Stimulated activated CD8-positive, alpha-beta memory T cell treated with anti-CD3 and anti-CD28 coated beads, Interleukin-2, amount 100 ng/mL, for 1 hour (primary cell): ENCODE data around the gene SLC22A23.

Experiments
- DNase-seq, 2 donors: peaks; one replicate each; pipeline ENCODE4 v3.0.0-alpha.2; 2020; ENCODE audit warnings: low read depth in 2 of 2

SLC22A23 gene

DNA sequence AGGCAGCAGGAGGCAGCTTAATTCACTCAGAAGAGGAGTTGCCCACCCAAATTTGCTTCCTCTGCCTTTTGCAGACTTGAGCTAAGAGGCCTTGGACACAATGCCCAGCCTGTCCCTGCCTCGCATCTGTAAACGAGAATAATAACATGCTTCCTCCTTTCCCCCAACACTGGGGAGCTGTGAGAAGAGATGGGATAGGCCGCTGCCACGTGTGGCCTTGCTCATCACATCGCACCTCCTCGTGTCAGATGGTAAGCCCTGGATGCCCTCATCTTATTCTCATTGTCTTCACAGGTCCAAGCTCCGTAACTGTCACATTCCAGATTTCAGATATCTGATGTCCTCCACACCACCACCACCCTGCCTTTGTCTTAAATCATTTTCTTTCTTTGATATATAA lies 216.3 kb downstream of the SLC22A23 start:
- DNase-seq = no peak

DNA sequence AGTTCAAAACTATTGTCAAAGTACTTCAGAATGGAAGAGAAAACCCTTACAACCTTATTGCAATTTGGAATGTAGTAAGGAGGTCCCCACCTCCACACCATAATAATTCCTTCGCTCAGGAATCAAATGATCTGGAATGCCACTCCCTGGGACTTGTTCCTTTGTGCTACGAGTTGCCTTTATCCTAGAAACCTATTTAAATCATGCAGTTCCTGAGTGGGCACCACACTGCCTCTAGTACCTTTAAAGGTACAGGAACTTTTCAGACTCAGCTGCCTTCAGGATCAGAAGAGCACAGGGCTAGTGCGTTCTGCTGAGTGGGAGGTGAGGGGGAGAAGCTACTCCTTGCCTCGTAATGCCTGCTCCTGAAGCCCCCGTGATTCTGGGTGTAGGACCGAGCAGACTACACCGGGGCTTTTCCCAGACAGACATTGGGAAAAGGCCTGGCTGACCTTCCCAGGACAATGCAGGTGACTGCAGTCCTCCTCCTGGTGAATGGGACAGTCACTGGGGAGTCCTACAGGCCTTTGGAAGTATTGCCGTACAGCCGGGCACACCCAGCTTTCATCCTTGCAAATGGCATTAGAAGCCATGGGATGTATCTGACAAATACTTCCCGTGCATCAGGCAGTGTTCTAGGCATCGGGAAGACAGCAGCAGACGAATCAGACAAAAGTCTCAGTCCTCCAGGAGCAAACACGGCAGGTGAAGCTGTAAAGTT lies 217.6 kb downstream of the SLC22A23 start:
- DNase-seq = no peak

DNA sequence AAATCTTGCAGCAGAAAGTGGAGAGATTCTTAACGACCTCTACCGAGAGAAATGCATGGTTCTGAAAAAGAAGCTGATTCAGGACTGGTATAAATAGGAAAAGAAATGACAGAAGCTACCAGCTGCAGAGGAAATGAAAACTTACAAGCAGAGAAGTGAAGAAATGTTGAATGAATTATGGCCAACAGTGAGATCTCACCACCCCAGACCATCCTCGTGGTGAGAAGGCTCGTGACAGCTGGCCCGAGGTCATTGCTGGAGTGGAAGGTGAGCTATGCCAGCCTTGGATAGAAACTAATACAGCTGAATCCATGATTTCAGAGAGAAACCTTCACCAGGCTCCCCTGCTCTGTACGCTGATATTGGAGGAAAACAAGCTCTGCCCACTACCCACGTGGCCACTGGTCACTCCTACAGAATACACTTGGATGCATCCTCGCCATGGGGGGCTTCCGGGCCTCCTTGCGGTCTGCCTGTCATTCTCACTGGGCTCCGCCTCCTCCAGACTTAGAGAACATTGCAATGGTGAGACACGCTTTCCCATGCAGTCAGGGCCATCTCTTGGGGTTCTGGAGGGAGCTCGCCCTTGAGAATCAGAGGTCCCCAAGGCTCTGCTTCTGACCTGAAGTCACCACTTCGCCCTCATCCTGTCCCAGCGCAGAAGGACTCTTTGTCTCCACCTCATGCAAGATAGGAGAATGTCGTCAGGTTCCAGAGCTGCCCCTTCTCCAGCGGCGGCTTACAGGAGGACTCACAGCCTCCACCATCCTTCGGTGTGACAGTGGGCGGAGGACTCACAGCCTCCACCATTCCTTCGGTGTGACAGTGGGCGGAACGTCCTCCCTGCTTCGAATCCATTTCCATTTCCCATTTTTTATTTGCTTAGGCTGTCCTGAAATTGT lies 218.8 kb downstream of the SLC22A23 start:
- DNase-seq = no peak

DNA sequence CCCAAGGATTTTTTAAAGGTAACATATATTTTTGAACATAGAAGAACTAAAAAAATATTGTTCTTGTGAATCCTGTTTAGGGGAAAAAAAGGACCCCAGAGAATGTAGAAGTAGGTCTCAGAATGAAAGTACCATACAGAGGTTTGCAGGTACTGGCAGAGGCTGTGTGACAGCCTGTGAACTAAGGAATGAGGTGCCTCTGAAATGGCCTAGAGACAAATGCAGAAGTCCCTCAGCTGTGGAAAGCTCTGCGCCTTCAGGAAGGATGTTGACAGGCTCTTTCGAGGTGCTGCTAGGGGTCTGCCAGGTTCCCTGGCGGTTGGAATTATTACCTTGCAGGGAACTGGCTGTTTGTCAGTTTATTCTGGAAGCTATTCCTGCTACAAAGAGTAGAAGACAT lies 220.8 kb downstream of the SLC22A23 start:
- no peak for DNase-seq

DNA sequence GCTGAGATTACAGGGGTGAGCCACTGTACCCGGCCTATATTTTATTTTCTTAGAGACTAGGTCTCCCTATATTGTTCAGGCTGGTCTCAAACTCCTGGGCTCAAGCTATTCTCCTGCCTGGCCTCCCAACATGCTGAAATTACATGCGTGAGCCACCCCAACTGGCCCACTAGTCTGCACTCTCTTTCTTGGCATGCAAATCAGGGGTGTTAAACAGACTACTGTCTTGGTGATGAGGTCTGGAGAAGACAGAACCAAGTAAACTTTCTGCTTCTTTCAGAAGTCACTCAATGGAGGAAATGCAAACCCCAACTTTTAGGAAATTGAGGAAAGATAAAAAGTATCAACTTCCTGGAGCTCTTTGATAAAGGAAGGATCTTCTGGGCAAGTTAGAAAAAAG lies 221.4 kb downstream of the SLC22A23 start:
- no peak for DNase-seq

DNA sequence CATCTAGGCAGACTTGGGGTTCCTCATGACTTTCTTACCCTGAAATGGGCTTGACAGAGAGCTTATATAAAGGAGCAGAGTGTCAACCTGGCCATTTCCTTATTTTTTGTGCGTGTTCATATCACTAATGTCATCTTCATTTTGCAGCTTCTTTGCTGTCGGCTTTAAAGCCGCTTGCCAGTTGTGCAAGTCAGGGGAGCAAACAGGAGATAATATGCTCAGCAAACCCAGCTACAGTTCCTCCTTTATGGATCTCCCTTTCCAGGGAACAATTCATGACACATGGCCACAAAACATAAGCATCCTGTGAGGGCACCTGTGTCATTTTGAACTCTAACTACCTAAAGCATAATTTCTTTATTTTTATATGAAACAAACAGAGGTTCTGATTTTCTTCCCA lies 222.9 kb downstream of the SLC22A23 start:
- no peak for DNase-seq

DNA sequence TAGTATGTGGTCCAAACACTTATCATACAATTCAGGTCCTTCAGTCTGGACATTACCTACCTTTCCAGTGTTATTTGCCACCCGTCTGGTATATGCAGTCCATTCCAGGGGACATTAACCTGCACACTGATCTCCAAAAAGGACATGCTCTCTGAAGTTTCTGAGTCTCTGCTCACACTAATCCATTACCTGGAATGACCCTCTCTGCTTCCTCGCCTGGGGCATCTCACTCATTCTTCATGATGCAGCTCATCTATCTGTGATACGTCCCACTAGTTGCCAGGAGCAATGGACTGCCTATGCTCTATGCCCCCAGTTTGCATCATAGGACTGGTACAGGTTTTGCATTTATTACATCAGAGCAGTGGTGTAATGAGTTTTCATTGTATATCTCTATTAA lies 223.5 kb downstream of the SLC22A23 start:
- no peak for DNase-seq

DNA sequence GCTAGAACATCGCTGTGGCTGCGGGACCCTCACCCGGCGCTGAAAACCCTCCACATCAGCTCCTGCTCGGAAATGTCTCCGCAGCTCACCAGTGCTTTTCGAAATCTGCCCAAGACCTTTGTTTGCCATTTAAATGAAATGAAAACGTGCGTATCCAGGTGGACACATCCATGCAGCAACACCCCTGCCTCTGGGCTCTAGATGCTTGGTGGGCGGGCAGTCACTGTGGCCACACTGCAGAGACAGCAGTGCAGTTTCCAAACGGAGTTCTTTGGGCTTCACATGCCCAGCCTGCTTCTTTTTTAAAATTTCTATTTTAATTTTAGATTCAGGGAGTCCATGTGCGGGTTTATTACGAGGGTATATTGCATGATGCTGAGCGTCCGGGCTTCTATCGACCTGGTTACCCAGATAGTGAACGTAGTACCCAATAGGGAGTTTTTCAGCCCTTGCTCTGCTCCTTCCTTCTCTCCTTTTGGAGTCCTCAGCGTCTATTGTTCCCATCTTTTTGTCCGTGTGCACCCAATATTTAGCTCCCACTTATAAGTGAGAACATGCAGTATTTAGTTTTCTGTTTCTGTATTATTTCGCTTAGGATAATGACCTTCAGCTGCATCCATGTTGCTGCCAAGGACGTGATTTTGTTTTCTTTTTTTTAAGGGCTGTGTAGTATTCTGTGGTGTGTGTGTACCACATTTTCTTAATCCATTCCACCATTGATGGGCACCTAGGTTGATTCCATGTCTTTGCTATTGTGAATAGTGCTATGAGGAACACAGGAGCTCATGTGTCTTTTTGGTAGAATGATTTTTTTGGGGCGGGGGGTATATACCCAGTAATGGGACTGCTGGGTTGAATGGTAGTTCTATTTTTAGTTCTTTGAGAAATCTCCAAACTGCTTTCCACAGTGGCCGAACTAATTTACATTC lies 224.6 kb downstream of the SLC22A23 start:
- DNase-seq = no peak

DNA sequence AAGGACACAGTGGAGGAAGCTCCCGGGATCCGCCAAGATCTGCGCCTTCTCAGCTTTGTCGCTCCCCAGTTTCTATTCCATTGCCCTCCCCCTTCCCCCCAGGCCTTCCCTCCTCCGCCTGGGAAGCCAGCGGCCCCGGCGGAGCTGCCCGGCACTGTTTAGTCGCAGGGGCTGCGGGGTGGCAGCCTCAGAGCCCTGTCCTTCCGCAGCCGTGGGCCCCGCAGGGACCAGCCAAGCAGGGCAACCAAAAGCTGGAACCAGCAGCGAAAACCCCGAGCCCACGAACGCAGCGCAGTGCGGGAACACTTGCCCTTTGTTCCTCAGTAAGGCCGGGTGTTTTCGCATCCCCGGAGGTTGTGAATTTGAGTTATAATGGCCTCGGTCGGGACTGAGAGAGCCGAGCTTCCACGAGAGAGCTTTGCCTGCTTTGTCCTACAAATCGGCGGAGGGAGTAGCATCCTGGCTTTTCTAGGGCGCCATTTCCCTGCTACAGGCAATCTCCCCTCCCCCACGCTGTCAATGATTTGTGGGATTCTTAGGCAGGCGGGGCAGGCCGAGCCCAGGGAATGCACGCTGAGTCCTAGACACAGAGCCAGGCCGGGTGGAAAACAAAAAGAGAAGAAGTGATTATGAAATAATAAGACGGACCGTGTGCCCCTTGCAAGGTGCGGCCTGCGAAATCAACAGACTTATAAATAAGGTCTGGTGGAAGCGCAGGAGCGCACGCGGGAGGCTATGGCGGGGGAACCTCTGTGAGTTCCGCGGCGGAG lies 225.4 kb downstream of the SLC22A23 start:
- no peak for DNase-seq

DNA sequence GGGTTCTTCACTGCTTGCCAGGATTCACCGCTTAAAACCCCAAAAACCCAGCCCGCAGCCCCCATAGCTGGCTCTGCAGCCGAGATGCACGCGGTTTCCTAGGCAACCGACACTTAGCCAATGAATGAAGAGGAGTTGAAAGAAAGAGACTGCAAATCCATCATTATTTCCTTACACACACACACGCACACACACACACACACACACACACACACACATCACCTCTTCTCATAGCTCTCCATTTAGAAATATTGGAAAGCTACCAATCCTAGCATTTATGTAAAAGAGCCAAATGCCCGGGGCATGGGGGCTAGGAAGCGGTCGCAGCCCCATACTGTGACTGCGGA lies 226.0 kb downstream of the SLC22A23 start:
- DNase-seq = no peak

DNA sequence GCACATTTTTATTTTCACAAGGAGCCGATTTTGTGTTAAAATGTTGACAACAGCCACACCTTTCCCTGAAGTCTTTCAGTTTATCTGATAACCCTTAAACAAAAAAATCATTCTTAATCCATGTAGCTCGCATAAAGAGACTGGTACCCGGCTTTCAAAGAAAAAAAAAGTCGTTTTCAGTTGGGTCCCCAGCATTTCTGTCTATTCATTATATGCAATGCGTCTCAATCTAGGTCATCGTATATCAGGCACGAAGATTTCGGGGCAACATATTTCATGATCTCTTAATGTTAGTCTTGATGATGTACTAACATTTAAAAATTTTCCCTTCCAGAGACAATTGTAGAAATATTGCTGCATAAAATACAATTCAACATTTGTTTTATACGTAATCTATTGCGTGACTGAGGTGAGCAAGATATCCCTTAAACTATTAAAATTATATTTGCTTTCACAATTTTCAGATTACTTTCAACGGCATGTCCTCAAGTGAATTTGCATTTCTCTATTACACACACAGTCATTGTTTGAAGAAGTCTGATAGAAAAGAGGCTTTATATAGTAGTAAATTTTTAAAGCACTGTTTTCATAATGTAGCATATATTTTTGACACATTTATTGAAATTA lies 226.5 kb downstream of the SLC22A23 start:
- no peak for DNase-seq

DNA sequence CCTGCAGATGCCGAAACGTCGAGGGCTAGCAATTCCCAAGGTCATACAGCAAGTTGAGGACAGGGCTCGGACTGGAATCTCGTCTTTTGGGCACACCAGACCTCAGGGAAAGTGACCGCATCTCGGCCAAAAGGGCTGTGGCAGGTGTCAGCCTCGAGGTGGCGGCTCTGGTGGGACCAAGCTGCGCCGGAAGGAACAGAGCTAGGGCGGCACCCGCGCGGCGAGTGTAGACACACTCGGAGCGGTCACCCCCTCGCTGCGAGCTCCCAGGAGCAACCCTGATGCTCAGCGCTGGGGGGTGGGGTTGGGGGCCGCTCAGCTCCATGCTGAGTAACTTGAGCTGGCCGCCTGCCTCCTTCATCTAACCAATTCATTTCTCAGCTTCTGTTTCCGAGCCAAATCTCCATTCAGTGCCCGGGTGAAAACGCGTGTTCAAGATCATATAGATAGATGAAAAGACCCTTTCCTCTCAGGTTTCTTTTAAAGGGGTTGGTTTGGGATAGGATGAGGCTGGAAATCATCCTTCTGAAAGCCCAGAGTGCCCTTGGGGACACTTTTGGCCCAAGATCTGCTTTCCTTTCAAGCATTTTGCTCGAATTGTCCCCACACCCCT lies 227.2 kb downstream of the SLC22A23 start:
- no peak for DNase-seq

DNA sequence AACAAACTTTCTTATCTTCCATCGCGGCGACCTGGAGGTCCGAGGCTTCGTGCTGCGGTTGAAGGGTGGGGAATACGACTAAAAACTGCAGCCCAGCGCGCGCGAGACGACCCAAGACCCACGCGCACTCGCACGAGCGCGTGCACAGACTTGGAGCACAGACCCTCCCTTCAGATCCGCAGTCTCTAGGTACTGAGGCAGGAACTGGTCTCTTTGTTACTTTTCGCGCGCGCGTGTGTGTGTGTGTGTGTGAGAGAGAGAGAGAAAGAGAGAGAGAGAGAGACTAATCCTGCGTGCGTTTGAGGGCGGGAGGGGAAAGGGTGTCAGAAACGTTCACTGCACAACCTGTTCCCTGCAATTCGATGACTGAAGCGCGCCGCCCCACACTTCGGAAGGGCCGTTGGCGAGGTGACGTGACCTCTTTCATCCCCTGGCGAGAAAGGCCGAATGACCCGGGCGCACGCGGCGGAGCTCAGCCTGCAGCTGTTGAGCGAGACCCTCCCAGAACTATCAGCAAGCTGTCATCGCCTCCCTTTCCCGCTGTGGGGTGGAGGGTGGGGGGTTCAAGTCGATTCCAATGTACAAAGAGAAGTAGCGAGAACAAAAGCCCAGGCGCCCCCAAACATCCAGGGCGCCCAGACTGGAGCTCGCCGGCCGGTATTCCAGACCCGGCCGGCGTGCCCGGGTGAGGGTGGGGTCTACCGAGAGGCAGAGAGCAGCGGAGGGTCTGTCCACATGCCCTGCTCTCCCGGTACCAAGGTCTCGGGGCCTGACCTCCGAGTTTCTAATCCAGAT lies 227.9 kb downstream of the SLC22A23 start:
- no peak for DNase-seq

DNA sequence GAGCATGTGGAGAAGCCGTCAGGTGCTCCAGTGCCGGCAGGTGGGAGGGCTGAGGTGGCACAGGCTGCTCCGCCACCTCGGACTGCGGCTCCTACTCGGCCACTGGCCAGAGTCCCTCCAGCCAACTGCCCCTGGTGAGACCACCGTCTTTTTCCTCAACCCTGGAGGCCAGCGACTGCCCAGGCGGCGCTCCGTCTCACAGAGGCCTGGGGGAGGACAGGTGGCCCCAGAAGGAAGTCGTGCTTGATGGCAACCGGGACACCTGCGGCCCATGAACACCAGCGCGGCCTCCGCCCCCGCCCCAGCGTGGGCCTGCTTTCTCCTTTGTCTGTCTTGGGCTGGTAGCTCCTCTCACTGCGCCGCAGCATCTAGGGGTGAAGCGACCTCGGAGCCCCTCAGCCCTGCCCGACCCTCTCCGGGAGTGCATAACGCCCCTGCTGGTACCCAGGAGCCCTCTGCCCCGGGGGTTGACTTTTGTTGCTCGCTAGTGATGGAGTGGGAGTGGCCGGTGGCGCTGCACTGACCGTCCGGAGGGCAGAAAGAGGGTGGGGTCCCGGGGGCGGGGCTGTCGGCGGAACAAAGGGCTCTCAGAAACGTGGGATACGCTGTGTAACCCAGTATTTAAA lies 228.7 kb downstream of the SLC22A23 start:
- no peak for DNase-seq

DNA sequence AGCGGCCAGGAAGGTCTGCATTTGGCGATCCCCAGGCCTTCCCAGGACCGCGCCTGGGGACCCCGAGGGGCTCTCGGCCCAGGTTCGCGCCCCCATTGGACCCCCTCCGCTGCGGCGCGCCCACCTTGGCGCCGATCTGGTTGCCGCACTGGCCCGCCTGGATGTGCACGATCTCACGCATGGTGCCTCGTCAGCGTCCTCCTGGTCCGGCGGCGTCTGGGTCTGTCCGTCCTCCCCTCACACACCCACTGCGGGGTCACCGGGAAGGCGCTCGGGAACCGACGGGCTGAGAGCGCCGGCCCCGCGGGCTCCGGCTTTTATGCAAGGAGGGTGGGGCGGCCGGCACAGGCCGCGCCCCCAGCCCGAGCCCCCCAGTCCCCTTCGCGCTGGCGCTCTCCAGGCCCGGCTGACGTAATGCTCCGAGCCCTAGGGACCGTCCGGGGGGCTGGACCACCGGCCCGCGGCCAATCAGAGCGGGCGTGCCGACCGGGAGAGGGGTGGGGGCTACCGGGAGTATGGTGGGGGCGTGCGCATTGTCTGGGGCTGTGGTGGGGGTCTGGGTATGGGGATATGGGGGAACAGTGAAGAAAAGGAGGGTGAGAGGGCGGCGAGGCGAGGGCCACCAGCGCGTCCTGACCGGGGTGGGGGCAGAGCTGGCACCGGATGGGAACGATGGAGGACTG lies 229.3 kb downstream of the SLC22A23 start, which contains the start of gene TUBB2B:
TUBB2B (minus strand) TSS at position 291 of the 683 bp plus-strand sequence; CDS start at position 181, 110 bp downstream.
- no peak for DNase-seq

DNA sequence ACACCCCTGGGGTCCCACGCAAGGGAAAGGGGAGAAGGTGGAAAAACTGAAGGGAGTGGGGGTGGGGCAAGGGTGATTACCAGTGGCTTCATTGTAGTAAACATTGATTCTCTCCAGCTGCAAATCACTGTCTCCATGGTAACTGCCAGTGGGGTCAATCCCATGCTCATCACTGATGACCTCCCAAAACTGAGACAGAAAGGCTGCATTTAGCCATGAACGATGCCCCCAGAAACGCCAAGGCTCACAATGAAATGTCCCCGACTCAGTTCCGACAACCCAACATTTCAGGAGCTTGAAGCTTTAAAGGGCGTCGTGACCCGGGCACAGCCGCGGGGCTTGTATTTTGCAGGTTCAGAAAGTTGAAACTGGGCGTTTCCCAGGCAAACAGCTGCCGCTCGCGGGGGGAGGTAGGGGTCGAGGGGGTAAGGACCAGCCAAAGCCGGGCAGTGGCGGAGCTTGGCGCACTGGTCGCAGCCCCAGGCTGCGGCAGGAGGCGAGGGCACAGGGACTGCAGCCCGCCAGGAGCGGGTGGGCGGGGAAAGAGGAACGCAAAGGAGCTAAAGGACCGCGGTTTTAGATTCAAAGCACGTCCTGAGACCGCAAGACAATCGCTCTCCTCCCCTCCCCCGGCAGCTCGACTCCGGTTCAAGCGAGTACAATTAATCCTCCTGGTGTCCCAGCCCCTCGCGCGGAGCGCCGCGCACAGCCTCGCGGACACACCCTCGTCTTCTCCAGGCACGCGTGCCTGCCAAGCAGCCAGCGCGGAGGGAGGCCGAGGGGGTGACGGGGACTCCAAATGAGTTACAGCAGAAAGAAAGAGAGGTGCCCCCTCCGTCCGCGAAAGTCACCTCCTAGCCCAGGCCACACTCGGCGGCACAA lies 230.1 kb downstream of the SLC22A23 start:
- no peak for DNase-seq

DNA sequence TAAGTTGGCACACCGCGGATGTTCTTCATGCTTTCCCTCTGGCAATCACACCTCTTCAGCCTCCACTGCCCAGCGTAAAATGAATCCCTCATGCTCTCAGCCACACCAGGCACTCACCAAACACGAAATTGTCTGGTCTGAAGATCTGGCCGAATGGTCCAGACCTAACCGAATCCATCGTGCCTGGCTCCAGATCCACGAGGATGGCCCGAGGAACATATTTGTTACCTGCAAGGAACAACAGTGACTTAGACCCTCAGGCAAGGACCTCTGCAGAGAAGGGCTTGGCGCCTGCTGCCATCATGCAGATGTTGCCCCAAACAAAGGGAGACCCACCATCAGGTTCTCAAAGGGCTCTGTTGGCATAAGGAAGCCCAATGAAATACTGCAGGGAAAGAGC lies 230.8 kb downstream of the SLC22A23 start:
- no peak for DNase-seq
